SKM-1 treated with dmso at 0.1 percent for 144 hours (cell line): ENCODE data around the gene PHAX.
"Not testable (repeated sequence)": the region's sequence is repeated elsewhere in the genome, so short reads cannot be mapped to it uniquely, and the experiment has no call there.

Experiments used
- DNase-seq: peaks from one replicate; lab custom pipeline; 2025; ENCODE audit not compliant: unreplicated experiment; lab: John Stamatoyannopoulos, UW

The PHAX gene

GRCh38 chr5:126600631-126601511 is at the start of gene PHAX:
PHAX (plus strand) TSS chr5:126600947; CDS start chr5:126600963, 16 bp downstream.
- peak; percentile 73 for DNase-seq

DNA sequence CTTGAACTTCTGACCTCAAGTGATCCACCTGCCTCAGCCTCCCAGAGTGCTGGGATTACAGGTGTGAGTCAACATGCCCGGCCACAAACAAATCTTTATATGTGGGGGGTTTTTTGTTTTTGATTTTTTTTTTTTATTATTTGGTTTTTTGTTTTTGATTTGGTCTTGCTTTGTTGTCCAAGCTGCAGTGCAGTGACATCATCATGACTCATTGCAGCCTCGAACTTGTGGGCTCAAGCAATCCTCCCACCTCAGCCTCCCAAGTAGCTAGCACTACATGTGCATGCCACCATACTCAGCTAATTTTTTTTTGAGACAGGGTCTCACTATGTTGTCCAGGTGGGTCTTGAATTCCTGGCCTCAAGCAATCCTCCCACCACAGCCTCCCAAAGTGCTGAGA is 48.1 kb upstream of the PHAX start:
- DNase-seq = no peak

- DNase-seq = not testable (repeated sequence)
Observed at GRCh38 chr5:126555101-126555500, 45.6 kb upstream of the PHAX start.

- no peak for DNase-seq
Observed at GRCh38 chr5:126561908-126562307, 38.8 kb upstream of the PHAX start.

GRCh38 chr5:126562823-126563222 is 37.9 kb upstream of the PHAX start:
- no peak for DNase-seq

GRCh38 chr5:126568206-126568755 is 32.5 kb upstream of the PHAX start:
- no peak for DNase-seq

DNA sequence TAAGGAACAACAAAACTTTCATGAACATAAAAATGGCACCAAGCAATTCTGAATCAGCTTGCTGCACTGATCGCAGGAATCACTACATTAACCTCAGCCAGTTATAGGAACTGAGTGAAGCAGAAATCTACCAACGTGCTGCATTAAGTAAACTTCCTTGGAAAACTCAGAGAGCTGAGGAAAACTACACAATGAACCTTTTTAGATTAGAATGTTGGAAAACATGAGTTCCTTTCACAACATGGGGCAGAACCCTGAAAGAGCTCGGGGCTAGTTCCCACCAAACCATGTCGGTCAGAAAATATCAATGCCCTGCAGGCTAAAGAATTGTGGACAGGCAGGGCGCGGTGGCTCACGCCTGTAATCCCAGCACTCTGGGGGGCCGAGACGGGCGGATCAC is 25.1 kb upstream of the PHAX start:
- DNase-seq = no peak

GRCh38 chr5:126576974-126577373 is 23.8 kb upstream of the PHAX start:
- no peak for DNase-seq

- no peak for DNase-seq
Observed at GRCh38 chr5:126577415-126577814, 23.3 kb upstream of the PHAX start.

DNA sequence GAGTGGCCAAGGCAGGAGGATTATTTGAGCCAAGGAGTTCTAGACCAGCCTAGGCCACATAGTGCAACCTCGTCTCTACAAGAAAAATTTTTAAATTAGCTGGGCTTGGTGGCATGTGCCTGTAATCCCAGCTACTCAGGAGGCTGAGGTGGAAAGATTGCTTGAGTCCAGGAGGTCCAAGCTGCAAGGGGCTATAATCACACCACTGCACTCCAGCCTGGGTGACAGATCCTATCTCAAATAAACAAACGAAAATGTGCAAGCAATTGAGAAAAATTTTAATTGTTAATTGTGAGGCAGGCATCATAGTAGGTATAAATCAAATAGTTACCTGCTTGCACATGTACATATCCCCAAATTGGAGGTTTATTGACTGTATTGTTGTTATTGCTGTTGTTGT is 21.0 kb upstream of the PHAX start:
- no peak for DNase-seq

DNA sequence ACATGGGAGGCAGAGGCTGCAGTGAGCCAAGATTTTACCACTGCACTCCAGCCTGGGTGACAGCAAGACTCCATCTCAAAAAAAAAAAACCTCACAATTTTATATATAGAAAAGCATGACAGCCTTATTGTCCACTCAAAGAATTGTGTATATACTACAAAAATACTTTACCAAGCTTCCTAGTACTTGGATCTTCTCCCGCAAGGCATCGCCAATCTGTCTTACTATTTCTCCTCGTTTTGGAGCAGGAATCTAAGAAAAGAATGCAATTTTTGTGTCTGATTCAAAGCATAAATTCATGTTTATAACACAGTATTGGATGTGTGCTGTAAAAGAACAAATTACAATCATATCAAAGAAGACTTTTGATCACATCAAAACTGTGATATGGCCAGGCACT is 17.0 kb upstream of the PHAX start:
- DNase-seq = no peak

DNA sequence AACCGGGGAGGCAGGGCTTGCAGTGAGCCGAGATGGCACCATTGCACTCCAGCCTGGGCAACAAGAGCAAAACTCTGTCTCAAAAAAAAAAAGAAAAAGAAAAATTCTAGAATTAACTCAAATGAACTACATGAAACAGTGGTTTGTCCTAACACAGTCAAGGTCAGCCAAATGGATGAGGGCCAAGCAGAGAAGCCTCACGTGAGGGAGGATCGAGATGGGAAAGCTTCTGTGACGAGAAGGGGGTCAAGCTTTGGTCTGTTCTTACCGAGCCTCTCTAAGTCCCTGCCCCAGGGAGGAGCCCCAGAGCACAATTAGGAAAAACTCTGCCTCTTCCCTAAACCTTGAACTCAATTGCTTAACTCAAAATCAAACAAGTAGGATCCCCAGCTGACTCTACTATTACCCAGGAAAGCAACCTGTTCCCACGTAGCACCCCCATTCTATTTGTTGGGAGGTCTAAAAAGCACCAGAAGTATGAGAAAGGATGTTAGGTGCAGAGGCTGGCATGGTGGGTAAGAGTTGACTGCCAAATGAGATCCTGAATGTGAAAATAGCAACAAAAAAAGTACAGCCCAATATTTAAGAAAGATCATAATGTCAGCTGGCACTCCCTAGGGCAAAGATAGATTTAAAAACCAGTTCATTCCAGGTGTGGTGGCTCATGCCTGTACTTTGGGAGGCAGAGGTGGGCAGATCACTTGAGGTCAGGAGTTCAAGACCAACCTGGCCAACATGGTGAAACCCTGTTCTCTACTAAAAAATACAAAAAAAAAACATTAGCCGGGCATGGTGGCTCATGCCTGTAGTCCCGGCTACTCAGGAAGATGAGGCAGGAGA is 13.0 kb upstream of the PHAX start:
- DNase-seq = no peak

- DNase-seq = no peak
Observed at GRCh38 chr5:126589536-126590297, 11.0 kb upstream of the PHAX start.

GRCh38 chr5:126591549-126591948 is 9.2 kb upstream of the PHAX start:
- DNase-seq = no peak

DNA sequence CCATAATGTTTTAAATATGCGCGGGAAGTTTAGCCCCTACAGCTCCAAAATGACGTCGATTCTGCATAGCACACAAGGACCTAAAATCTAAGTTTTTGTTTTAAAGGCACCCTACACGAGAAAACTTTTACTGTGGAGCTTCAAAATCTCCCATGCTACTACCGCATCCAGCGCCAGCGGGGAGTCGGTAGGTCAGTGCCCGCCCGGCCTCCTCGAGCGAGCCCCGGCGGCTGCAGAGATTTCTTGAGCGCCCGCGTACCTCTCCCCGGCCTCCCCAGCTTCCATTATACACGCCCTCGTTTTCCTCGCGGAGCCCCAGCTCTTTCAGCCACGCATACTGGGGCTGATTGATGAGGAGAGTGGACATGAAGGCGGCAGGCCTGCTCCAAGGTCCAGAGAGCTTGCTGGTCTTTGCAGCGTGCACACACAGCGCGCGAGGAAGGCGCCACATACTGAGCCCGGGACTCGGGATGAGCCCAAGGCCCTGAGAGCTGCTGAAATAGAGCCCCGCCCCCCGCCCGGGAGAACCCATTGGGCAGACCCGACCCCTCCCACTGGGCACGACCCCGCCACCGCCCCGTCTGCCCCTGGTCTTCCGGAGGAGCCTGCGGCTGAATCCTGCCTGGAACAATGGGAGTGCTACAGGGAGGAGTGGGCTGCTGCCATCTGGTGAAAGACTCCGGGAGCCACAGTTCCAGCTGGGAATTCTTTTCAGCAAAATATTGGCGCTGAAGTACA is 5.8 kb upstream of the PHAX start, which contains the start of gene ALDH7A1:
ALDH7A1 (minus strand) TSS at position 472 of the 738 bp plus-strand sequence; CDS start at position 451, 21 bp downstream.
- no peak for DNase-seq

DNA sequence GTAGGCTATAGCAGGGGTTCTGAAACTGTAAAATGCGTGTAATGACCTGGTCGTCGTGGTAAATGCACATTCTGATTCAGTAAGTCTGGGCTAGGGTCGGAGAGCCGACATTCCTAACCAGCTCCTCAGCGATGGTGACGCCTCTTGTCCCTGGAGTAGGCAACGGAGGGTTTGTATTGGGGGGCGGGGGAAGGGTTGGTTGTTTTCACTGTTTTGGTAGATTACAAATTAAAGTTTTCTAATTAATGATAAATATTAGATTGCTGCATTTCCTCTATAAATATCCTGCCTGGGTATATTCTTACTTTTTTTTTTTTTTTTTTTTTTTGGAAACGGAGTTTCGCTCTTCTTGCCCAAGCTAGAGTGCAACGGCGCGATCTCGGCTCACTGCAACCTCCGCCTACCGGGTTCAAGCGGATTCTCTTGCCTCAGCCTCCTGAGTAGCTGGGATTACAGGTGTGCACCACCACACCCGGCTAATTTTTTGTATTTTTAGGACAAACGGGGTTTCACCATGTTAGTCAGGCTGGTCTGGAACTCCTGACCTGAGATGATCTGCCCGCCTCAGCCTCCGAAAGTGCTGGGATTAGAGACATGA is 5.2 kb upstream of the PHAX start:
- no peak for DNase-seq

DNA sequence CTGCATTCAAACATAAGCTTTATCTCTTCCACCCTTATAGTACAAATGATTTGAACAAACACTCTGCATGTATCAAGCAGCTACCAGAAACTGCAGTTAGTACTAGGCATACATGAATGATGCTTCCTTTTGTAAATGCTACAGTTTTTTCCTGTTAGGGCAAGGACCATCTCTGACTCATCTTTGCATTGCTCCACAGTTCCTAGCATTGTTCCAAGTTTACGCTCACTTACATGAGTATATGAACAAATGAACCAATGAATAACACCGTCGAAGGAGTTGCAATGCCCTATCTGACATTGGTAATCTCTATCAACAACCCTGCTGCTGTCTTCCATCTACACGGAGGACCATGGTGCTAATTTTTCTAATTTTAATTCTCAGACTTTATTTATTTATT is 3.6 kb upstream of the PHAX start:
- no peak for DNase-seq

DNA sequence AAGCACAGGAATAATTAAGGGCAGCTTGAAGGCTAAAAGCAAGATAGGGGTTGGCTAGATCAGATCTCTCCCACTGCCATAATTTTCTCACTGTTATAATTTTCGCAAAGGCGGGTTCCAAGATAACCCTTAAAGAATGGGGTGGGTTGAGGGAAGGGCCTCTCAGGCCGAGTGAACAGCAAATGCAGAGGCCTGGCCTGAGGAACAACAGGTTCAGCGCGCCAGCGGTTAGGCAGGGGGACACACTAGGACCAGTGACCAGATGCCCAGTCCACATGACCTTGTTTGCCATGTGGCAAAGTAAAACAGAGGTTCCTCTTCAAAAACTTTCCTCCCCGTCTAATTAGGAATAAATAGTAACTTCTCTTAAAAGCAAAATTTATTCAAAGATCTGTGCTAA is 1.2 kb upstream of the PHAX start:
- no peak for DNase-seq

- DNase-seq = peak; percentile 18
Observed at GRCh38 chr5:126599971-126600630, 646 bp upstream of the PHAX start.
